Fibroblast of the aortic adventitia (primary cell): ENCODE data around the gene SIGLEC11. TPM values are rescaled to one million over a fixed set of nuclear protein-coding genes. Genes with fewer than 3 reads are reported as not detected.

Source experiments
- DNase-seq: peaks from one replicate; pipeline ENCODE4 v3.0.0-alpha.2; 2010; ENCODE audit warnings: low read depth
- H3K4me3 ChIP-seq: 2 replicates; pipeline ENCODE4 v1.5.1; 2011; ENCODE audit warnings: low read depth, mild to moderate bottlenecking, control low read depth, low read length, moderate library complexity
- CTCF ChIP-seq: IDR thresholded peaks from 2 replicates; pipeline ENCODE4 v1.5.1; 2011; ENCODE audit warnings: mild to moderate bottlenecking, low read length, control low read depth, inconsistent platforms; ENCODE audit not compliant: insufficient read depth
- total RNA-seq: library from RNA; depleted of rRNA; stranded (reverse); fragments of >200 nt; gene quantifications from 2 replicates; pipeline ENCODE4 v1.2.3, GENCODE V29; 2012; ENCODE audit warnings: low replicate concordance

Gene SIGLEC11
- total RNA-seq, 1 donor: not detected

DNA sequence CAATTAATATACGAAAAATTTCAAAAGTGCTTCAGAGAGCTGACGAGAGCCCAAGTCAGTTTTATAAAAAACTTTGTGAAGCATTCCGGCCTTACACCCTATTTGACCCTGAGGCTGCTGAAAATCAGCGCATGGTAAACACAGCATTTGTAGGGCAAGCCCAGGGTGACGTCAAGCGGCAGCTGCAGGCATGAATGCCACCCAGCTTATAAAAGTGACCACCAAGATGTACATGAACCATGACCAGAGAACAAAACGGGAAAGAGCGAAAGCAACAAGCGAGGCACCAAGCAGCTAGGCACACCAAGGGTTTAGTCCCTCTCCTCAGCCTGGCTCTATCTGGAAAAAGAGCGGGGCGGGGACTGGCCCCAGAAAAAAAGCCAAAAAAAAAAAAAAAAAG is 6.0 kb downstream of the SIGLEC11 start:
- DNase-seq: peak; percentile 30
- TF ChIP-seq CTCF: no peak
- H3K4me3 ChIP-seq: no peak overlapping the region

DNA sequence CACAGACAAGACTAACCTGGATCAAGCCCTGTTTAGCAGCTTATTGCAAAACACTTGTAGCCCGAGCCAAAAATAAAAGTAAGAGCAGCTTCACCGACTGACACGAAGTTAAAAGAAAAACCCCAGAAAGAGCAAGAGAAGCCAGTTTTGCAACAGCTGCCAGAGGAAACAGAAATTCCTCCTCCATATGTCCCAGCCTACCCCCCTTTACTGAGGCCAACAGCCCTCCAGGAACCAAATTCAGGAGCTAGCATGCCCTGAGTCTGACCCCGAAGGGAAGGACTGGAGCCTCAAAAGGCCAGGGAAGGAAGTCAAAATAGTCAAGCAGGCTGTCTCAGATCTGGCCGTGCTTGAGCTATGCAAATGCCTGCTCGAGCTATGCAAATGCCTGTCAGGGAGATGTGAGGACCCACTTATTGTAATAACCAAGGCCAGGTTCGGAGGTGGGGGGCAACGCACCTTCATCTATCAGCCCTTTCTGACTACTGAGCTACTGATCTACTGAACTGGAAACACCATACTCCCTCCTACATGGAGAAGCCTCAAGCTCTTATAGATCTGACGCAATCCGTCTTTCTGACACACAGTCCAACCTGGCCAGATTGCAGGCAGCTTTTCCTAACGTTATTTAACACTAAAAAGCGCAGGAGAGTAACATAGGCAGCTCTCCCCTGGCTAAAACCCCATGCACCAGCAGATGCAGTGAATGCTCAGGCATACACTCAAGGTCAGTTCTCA is 6.7 kb downstream of the SIGLEC11 start:
- peak; percentile 69 for DNase-seq
- H3K4me3 ChIP-seq: no peak overlapping the region
- TF ChIP-seq CTCF: no peak

DNA sequence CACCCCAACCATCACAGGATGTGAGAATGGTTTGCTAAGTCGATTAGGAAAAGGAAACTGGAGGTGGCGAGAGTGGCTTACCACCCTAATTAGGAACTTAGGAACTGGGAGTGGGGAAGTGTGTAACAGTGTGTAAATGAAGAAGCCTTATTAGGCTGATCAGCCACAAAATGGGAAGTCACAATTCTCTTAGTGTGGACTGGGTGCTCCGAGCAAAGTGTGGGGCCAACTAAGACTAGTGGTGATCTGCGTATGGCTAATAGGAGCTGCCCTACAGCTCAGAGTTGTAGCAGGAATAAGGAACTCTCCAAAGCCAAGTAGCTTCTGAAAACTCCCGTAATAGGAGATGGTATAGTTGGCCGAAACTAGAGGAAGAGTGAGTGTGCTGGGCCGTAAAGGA is 7.6 kb downstream of the SIGLEC11 start:
- no peak for TF ChIP-seq CTCF
- no peak overlapping the region for H3K4me3 ChIP-seq
- DNase-seq: no peak

- no peak for TF ChIP-seq CTCF
- no peak overlapping the region for H3K4me3 ChIP-seq
- no peak for DNase-seq
Observed at GRCh38 chr19:49952906-49953305, 8.1 kb downstream of the SIGLEC11 start.

GRCh38 chr19:49952479-49952836 is 8.5 kb downstream of the SIGLEC11 start:
- no peak overlapping the region for H3K4me3 ChIP-seq
- TF ChIP-seq CTCF: no peak
- peak; percentile 52 for DNase-seq

DNA sequence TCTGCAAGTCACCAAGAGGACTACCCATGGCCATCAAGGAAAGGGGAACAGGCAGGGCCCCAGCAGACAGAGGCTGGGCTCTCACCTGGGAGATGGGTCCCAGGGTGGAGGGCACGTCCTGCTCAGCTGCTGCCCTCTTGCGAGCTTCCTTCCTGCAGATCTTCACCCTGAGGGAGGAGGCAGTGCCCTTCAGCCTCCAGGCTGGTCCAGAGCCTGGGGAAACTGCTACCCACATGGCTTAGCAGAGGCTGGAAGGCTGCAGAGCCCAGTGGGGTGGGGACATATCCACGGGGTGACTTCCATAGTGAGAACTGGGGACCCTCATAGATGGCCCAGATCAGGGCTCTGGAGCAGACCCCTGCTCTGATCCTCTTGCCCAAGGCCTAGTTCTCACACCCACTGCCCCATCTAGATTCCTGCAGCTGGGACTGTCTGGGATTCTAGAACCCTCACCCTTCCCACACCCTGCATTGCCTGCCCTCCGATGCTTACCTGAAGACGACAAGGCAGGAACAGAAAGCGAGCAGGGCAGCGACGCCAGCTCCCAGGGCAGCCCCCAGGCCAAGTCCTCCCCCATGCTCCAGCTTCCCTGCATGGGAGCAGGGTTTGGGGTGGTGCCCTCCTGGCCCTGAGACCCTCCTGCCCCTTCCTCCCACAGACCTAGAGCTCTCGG is 9.0 kb downstream of the SIGLEC11 start:
- no peak for TF ChIP-seq CTCF
- no peak overlapping the region for H3K4me3 ChIP-seq
- no peak for DNase-seq
